IMR-90 (cell line): ENCODE measurements around the gene GPR132. TPM values are rescaled to one million over a fixed set of nuclear protein-coding genes. Genes with fewer than 3 reads are reported as not detected.

Source experiments
- ATAC-seq: fragments of 200-7000 bp; cut with Tn5 transposase; 2 replicates; pipeline ENCODE4 v1.9.1; 2020; ENCODE audit warnings: low read depth, mild to moderate bottlenecking, moderate library complexity
- BruUV-seq: library from RNA; stranded (reverse); fragments of 400-500 nt; replicated peaks from 2 replicates; lab custom pipeline; 2021; lab: Mats Ljungman, UMichigan
- CTCF ChIA-PET: fragments of 300-600 bp; formaldehyde crosslinking; extraction: SDS; loops from one replicate; lab custom pipeline; 2021; ENCODE audit warnings: antibody characterized with exemption; lab: Yijun Ruan, JAX
- POLR2A ChIA-PET: fragments of 300-600 bp; sonication (Branson Sonifier 250); formaldehyde crosslinking; loops from one replicate; lab custom pipeline; 2022; ENCODE audit warnings: antibody characterized with exemption; ENCODE audit not compliant: unreplicated experiment; lab: Charles Lee
- DNase-seq: peaks from one replicate; pipeline ENCODE4 v3.0.0; 2013
- H2AFZ ChIP-seq: replicated peaks from 2 replicates; pipeline ENCODE3; 2013; ENCODE audit warnings: low read length, mild to moderate bottlenecking; ENCODE audit not compliant: poor library complexity
- H2AK5ac ChIP-seq: 2 replicates; pipeline ENCODE4 v1.6.1; 2013; ENCODE audit warnings: low read depth, low read length, inconsistent platforms
- H2AK9ac ChIP-seq: replicated peaks from 2 replicates; pipeline ENCODE3; 2013; ENCODE audit warnings: mild to moderate bottlenecking, low read depth, low read length, moderate library complexity; ENCODE audit not compliant: poor library complexity
- H2BK120ac ChIP-seq: 2 replicates; pipeline ENCODE4 v1.6.1; 2013; ENCODE audit warnings: low read depth, low read length, inconsistent platforms
- H2BK15ac ChIP-seq: 3 replicates; pipeline ENCODE4 v1.6.1; 2013; ENCODE audit warnings: low read depth, low read length, inconsistent platforms
- H2BK20ac ChIP-seq: 2 replicates; pipeline ENCODE4 v1.6.1; 2013; ENCODE audit warnings: low read depth, mild to moderate bottlenecking, inconsistent platforms, low read length, moderate library complexity
- H2BK5ac ChIP-seq: 2 replicates; pipeline ENCODE4 v1.6.1; 2013; ENCODE audit warnings: mild to moderate bottlenecking, low read depth, low read length, inconsistent platforms; ENCODE audit not compliant: poor library complexity, severe bottlenecking
- H3K14ac ChIP-seq: replicated peaks from 2 replicates; pipeline ENCODE4 v1.6.1; 2013; ENCODE audit warnings: low read depth, low read length, inconsistent platforms
- H3K18ac ChIP-seq: 2 replicates; pipeline ENCODE4 v1.6.1; 2013; ENCODE audit warnings: low read depth, low read length, control low read depth
- H3K23ac ChIP-seq: 2 replicates; pipeline ENCODE4 v1.6.1; 2013; ENCODE audit warnings: low read depth, low read length, inconsistent platforms
- H3K27ac ChIP-seq: 2 replicates; pipeline ENCODE4 v1.5.1; 2013; ENCODE audit warnings: mild to moderate bottlenecking, control low read depth, low read length; ENCODE audit not compliant: insufficient read depth
- H3K27me3 ChIP-seq: 2 replicates; pipeline ENCODE4 v1.6.1; 2013; ENCODE audit warnings: low read length; ENCODE audit not compliant: control insufficient read depth, insufficient read depth
- H3K36me3 ChIP-seq: 2 replicates; pipeline ENCODE4 v1.6.1; 2013; ENCODE audit warnings: low read length, mixed read lengths; ENCODE audit not compliant: control insufficient read depth, insufficient read depth
- H3K4ac ChIP-seq: 2 replicates; pipeline ENCODE4 v1.6.1; 2013; ENCODE audit warnings: low read depth, low read length, inconsistent platforms
- H3K4me1 ChIP-seq: 2 replicates; pipeline ENCODE4 v1.6.1; 2013; ENCODE audit warnings: low read length, mixed read lengths; ENCODE audit not compliant: control insufficient read depth, insufficient read depth
- H3K4me2 ChIP-seq: 2 replicates; pipeline ENCODE4 v1.6.1; 2013; ENCODE audit warnings: low read depth, mild to moderate bottlenecking, control low read depth, low read length, moderate library complexity
- H3K4me3 ChIP-seq: 2 replicates; pipeline ENCODE4 v1.5.1; 2013; ENCODE audit warnings: low read depth, mild to moderate bottlenecking, control low read depth, low read length, moderate library complexity; ENCODE audit not compliant: insufficient read depth
- H3K56ac ChIP-seq: 2 replicates; pipeline ENCODE4 v1.6.1; 2013; ENCODE audit warnings: low read length, inconsistent platforms; ENCODE audit not compliant: insufficient read depth; ENCODE audit errors: extremely low read depth
- H3K79me1 ChIP-seq, 2 experiments: 2 replicates each; pipeline ENCODE4 v1.6.1; 2013; ENCODE audit warnings: low read length in 2 of 2, inconsistent platforms in 1 of 2, low read depth in 1 of 2
- H3K9ac ChIP-seq: 2 replicates; pipeline ENCODE4 v1.6.1; 2013; ENCODE audit warnings: low read depth, low read length, control low read depth
- H3K9me1 ChIP-seq: 2 replicates; pipeline ENCODE4 v1.6.1; 2013; ENCODE audit warnings: low read length, inconsistent platforms; ENCODE audit not compliant: insufficient read depth
- H3K9me3 ChIP-seq: 2 replicates; pipeline ENCODE4 v1.6.1; 2013; ENCODE audit warnings: low read length; ENCODE audit not compliant: control insufficient read depth, insufficient read depth
- H4K20me1 ChIP-seq: 2 replicates; pipeline ENCODE4 v1.6.1; 2013; ENCODE audit warnings: low read length, inconsistent platforms; ENCODE audit not compliant: insufficient read depth
- H4K5ac ChIP-seq: 2 replicates; pipeline ENCODE4 v1.6.1; 2013; ENCODE audit warnings: mild to moderate bottlenecking, low read depth, low read length, control low read depth
- H4K8ac ChIP-seq, 2 experiments: 2 replicates each; pipeline ENCODE4 v1.6.1; 2013; ENCODE audit warnings: low read depth in 2 of 2, low read length in 2 of 2, control low read depth in 1 of 2, inconsistent platforms in 1 of 2
- H4K91ac ChIP-seq: 2 replicates; pipeline ENCODE4 v1.6.1; 2013; ENCODE audit warnings: low read depth, low read length, inconsistent platforms; ENCODE audit not compliant: insufficient read depth
- BHLHE40 ChIP-seq: fragments of 150-350 bp; IDR thresholded peaks from 2 replicates; pipeline ENCODE4 v1.6.1; 2016; ENCODE audit warnings: mild to moderate bottlenecking, low read depth, low read length
- CEBPB ChIP-seq: IDR thresholded peaks from 2 replicates; pipeline ENCODE4 v1.6.1; 2012; ENCODE audit warnings: low read depth, low read length, improper control_type of control experiment
- CHD1 ChIP-seq: IDR thresholded peaks from 2 replicates; pipeline ENCODE4 v1.6.1; 2012; ENCODE audit warnings: low read depth, low read length, improper control_type of control experiment
- FOS ChIP-seq: fragments of 150-350 bp; IDR thresholded peaks from 2 replicates; pipeline ENCODE4 v1.6.1; 2016; ENCODE audit warnings: low read depth, low read length
- MAFK ChIP-seq: IDR thresholded peaks from 2 replicates; pipeline ENCODE4 v1.6.1; 2012; ENCODE audit warnings: low read depth, low read length, improper control_type of control experiment
- MAZ ChIP-seq: IDR thresholded peaks from 2 replicates; pipeline ENCODE4 v1.6.1; 2012; ENCODE audit warnings: low read depth, mild to moderate bottlenecking, low read length, improper control_type of control experiment, moderate library complexity, borderline replicate concordance
- MXI1 ChIP-seq: IDR thresholded peaks from 2 replicates; pipeline ENCODE4 v1.6.1; 2012; ENCODE audit warnings: low read depth, mild to moderate bottlenecking, low read length, moderate library complexity, borderline replicate concordance
- NFE2L2 ChIP-seq: fragments of 150-350 bp; IDR thresholded peaks from 2 replicates; pipeline ENCODE4 v1.6.1; 2016; ENCODE audit warnings: low read depth, mild to moderate bottlenecking, low read length
- POLR2A ChIP-seq: IDR thresholded peaks from 2 replicates; pipeline ENCODE4 v1.6.1; 2012; ENCODE audit warnings: mild to moderate bottlenecking, low read depth, low read length
- RAD21 ChIP-seq: IDR thresholded peaks from 2 replicates; pipeline ENCODE4 v1.6.1; 2012; ENCODE audit warnings: low read length, improper control_type of control experiment
- RCOR1 ChIP-seq: IDR thresholded peaks from 2 replicates; pipeline ENCODE4 v1.6.1; 2012; ENCODE audit warnings: mild to moderate bottlenecking, low read length, improper control_type of control experiment; ENCODE audit not compliant: insufficient replicate concordance
- RFX5 ChIP-seq: IDR thresholded peaks from 2 replicates; pipeline ENCODE4 v1.8.0; 2012; ENCODE audit warnings: low read depth, mild to moderate bottlenecking, low read length, moderate library complexity
- SMC3 ChIP-seq: fragments of 150-350 bp; IDR thresholded peaks from 2 replicates; pipeline ENCODE4 v1.6.1; 2016; ENCODE audit warnings: low read depth, mild to moderate bottlenecking, antibody characterized with exemption, low read length, moderate library complexity
- WGBS, 2 experiments: methylation state at CpG; one replicate each; pipeline versions ENCODE4 v1.1.5 to v1.1.7; 2013; ENCODE audit warnings: missing lambda C conversion rate in 2 of 2; ENCODE audit not compliant: insufficient read length in 1 of 2; ENCODE audit errors: extremely low coverage in 2 of 2; 5-methylcytosine and 5-hydroxymethylcytosine counted together
- dilution Hi-C: fragments of 300-500 bp; cut with HindIII; formaldehyde crosslinking; loops from one replicate; pipeline ENCODE4 v1.14.3; 2018; ENCODE audit warnings: low sequenced_read_pairs; ENCODE audit not compliant: unreplicated experiment
- in situ Hi-C: fragments of 300-500 bp; cut with MboI; formaldehyde crosslinking; loops from 3 replicates; pipeline ENCODE4 v1.14.3; 2019; ENCODE audit warnings: low sequenced_read_pairs, inconsistent platforms, mixed read lengths
- intact Hi-C: fragments of 100-400 bp; cut with micrococcal nuclease; formaldehyde crosslinking; loops from 2 replicates; pipeline ENCODE4 v1.10.0; 2022
- polyA plus RNA-seq, 3 experiments: library from polyadenylated mRNA; depleted of rRNA; stranded (reverse); fragments of >200 nt; gene quantifications; 2 replicates each; pipeline ENCODE4 v1.2.3, GENCODE V29; 2012; ENCODE audit warnings: low replicate concordance in 1 of 3
- total RNA-seq: library from RNA; depleted of rRNA; stranded (reverse); fragments of >200 nt; gene quantifications from 2 replicates; pipeline ENCODE4 v1.2.3, GENCODE V29; 2012
- TF ChIP-seq, protein P1 (sequence below): conservative IDR thresholded peaks from 2 replicates; pipeline ENCODE4 v1.5.1; 2012; ENCODE audit warnings: mild to moderate bottlenecking, low read depth, low read length, improper control_type of control experiment
- TF ChIP-seq, protein P2 (sequence below): fragments of 150-350 bp; IDR thresholded peaks from 2 replicates; pipeline ENCODE4 v1.6.1; 2016; ENCODE audit warnings: low read depth, mild to moderate bottlenecking, low read length, moderate library complexity, borderline replicate concordance
- TF ChIP-seq, protein P3 (sequence below): fragments of 150-350 bp; IDR thresholded peaks from 2 replicates; pipeline ENCODE4 v1.6.1; 2017; ENCODE audit warnings: mild to moderate bottlenecking, antibody characterized with exemption, low read length, low read depth

The GPR132 gene
- total and polyA plus RNA-seq, 2 of the 4 experiments (the other 2 are of a cell fraction), result under 0.01 to 0.10 TPM

DNA sequence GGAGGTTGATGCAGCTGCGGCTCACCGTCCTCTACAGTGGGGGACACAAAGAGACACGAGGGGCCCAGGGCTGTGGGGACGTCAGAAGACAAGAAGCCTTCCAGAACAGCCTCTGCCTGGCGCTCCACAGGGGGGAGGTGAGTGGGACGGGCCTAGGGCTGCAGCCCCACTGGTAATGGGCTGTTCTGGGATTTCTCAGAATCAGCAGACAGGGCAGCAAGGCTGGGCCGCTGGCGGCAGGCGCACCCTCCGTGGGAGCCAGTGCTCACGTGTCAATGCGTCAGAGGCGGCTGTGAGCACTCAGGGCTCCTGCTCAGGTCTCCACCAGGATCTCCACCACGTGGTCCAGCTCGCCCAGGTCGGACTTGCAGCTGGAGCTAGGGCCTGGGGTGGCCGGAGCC lies 54.3 kb downstream of the GPR132 start:
- peaks cover 18% of the 10 kb centered on the region for H3K4me1 ChIP-seq
- no peak overlapping the region for H3K23ac ChIP-seq
- ChIA-PET POLR2A (no interaction called here), CTCF (no interaction called here)
- intact Hi-C loops (no loop called here), in situ Hi-C loops (no loop called here), dilution Hi-C loops (no loop called here)
- H4K20me1 ChIP-seq, result peaks cover 62% of the 10 kb centered on the region
- H3K27ac ChIP-seq, result no peak overlapping the region
- no peak for ATAC-seq
- no peak overlapping the region for H3K56ac ChIP-seq
- 79% methylated on average over 9 of the region's 17 CpGs; no CpG with 5 or more reads in 1 of the 2 experiments for WGBS, 2 experiments
- no peak overlapping the region for H2BK15ac ChIP-seq
- H3K4me3 ChIP-seq, result no peak overlapping the region
- BruUV-seq, result no TSS peak
- TF ChIP-seq CEBPB (no peak), RAD21 (no peak), MXI1 (no peak), MAFK (no peak), RCOR1 (no peak), SMC3 (no peak), RFX5 (no peak), POLR2A (no peak), NFE2L2 (no peak), CHD1 (no peak), FOS (no peak), BHLHE40 (no peak), MAZ (no peak)
- TF ChIP-seq, protein P1, sequence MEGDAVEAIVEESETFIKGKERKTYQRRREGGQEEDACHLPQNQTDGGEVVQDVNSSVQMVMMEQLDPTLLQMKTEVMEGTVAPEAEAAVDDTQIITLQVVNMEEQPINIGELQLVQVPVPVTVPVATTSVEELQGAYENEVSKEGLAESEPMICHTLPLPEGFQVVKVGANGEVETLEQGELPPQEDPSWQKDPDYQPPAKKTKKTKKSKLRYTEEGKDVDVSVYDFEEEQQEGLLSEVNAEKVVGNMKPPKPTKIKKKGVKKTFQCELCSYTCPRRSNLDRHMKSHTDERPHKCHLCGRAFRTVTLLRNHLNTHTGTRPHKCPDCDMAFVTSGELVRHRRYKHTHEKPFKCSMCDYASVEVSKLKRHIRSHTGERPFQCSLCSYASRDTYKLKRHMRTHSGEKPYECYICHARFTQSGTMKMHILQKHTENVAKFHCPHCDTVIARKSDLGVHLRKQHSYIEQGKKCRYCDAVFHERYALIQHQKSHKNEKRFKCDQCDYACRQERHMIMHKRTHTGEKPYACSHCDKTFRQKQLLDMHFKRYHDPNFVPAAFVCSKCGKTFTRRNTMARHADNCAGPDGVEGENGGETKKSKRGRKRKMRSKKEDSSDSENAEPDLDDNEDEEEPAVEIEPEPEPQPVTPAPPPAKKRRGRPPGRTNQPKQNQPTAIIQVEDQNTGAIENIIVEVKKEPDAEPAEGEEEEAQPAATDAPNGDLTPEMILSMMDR, result no peak
- TF ChIP-seq, protein P2, sequence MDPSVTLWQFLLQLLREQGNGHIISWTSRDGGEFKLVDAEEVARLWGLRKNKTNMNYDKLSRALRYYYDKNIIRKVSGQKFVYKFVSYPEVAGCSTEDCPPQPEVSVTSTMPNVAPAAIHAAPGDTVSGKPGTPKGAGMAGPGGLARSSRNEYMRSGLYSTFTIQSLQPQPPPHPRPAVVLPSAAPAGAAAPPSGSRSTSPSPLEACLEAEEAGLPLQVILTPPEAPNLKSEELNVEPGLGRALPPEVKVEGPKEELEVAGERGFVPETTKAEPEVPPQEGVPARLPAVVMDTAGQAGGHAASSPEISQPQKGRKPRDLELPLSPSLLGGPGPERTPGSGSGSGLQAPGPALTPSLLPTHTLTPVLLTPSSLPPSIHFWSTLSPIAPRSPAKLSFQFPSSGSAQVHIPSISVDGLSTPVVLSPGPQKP, result no peak
- TF ChIP-seq, protein P3, sequence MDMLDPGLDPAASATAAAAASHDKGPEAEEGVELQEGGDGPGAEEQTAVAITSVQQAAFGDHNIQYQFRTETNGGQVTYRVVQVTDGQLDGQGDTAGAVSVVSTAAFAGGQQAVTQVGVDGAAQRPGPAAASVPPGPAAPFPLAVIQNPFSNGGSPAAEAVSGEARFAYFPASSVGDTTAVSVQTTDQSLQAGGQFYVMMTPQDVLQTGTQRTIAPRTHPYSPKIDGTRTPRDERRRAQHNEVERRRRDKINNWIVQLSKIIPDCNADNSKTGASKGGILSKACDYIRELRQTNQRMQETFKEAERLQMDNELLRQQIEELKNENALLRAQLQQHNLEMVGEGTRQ, result no peak
- H3K18ac ChIP-seq, result no peak overlapping the region
- H4K5ac ChIP-seq, result no peak overlapping the region
- H3K4me2 ChIP-seq, result no peak overlapping the region
- H3K36me3 ChIP-seq, result peaks cover 30% of the 10 kb centered on the region
- no peak for DNase-seq
- H3K9ac ChIP-seq, result no peak overlapping the region
- H2AK9ac ChIP-seq, result peak overlapping the region; percentile 18
- peaks cover 22 to 61% of the 10 kb centered on the region in 2 experiments for H3K79me1 ChIP-seq
- H3K14ac ChIP-seq, result no peak overlapping the region
- H2BK20ac ChIP-seq, result no peak overlapping the region
- no peak overlapping the region for H2AFZ ChIP-seq
- H2BK5ac ChIP-seq, result no peak overlapping the region
- no peak overlapping the region for H2AK5ac ChIP-seq
- no peak overlapping the region for H3K4ac ChIP-seq
- H3K27me3 ChIP-seq, result no peaks in the 10 kb centered on the region
- no peak overlapping the region for H4K8ac ChIP-seq
- H3K9me3 ChIP-seq, result no peaks in the 10 kb centered on the region
- H2BK120ac ChIP-seq, result no peak overlapping the region
- H3K9me1 ChIP-seq, result peaks cover 19% of the 10 kb centered on the region
- H4K91ac ChIP-seq, result no peak overlapping the region
